Right atrium auricular region (tissue), 2 donors: ENCODE measurements around the gene ADGRG6. TPM values are rescaled to one million over a fixed set of nuclear protein-coding genes. Genes with fewer than 3 reads are reported as not detected.

Experiments
- DNase-seq: peaks from one replicate; pipeline ENCODE4 v3.0.0-alpha.2; 2019; ENCODE audit warnings: low spot score
- H3K27ac ChIP-seq, 2 donors: fragments of 200-600 bp; sonication (generic); 1 replicate in 1 of 2; 2 replicates in 1 of 2; pipeline ENCODE4 v1.5.1; 2016 to 2019
- H3K27me3 ChIP-seq, 2 donors: fragments of 200-600 bp; sonication (generic); one replicate each; pipeline versions ENCODE4 v1.5.1 to v1.6.0; 2017 to 2019
- H3K36me3 ChIP-seq: fragments of 200-600 bp; sonication (generic); one replicate; pipeline ENCODE4 v1.5.1; 2016
- H3K4me1 ChIP-seq, 2 donors: fragments of 200-600 bp; sonication (generic); one replicate each; pipeline versions ENCODE4 v1.5.1 to v1.6.0; 2017 to 2019
- H3K4me3 ChIP-seq, 2 donors: fragments of 200-600 bp; sonication (generic); 1 replicate in 1 of 2; 2 replicates in 1 of 2; pipeline ENCODE4 v1.5.1; 2017 to 2019; ENCODE audit warnings: mild to moderate bottlenecking in 1 of 2, moderate library complexity in 1 of 2
- H3K9me3 ChIP-seq, 2 donors: fragments of 200-600 bp; sonication (generic); one replicate each; pipeline ENCODE4 v1.5.1; 2019
- CTCF ChIP-seq, 2 donors: fragments of 200-600 bp; sonication (generic); IDR thresholded peaks; one replicate each; pipeline ENCODE4 v1.5.1; 2019; ENCODE audit warnings: antibody characterized with exemption in 2 of 2
- total RNA-seq, 2 donors: library from RNA; depleted of rRNA; stranded (reverse); fragments of >200 nt; gene quantifications; one replicate each; pipeline ENCODE4 v1.1.0, GENCODE V29; 2016

ADGRG6 gene
- total RNA-seq, 2 donors from 2014 or later = 9.2 to 20.6 TPM

GRCh38 chr6:142413111-142413510, 111.3 kb downstream of the ADGRG6 start:
- TF ChIP-seq CTCF (IDR thresholded peaks at IDR 0.05) = no peak
- Histone ChIP-seq H3K4me1 (no peaks in the 10 kb centered on the region), H3K27ac (no peak overlapping the region), H3K9me3 (no peaks in the 10 kb centered on the region), H3K27me3 (no peaks in the 10 kb centered on the region), H3K4me3 (no peak overlapping the region), H3K36me3 (no peaks in the 10 kb centered on the region)
- DNase-seq = no peak

GRCh38 chr6:142414462-142415250, 112.8 kb downstream of the ADGRG6 start:
- H3K4me1 ChIP-seq = no peaks in the 10 kb centered on the region
- no peak for TF ChIP-seq CTCF (IDR thresholded peaks at IDR 0.05)
- no peak overlapping the region for H3K27ac ChIP-seq
- DNase-seq = no peak
- H3K9me3 ChIP-seq = no peaks in the 10 kb centered on the region
- H3K27me3 ChIP-seq = no peaks in the 10 kb centered on the region
- no peaks in the 10 kb centered on the region for H3K36me3 ChIP-seq
- H3K4me3 ChIP-seq = no peak overlapping the region

GRCh38 chr6:142416179-142416578, 114.4 kb downstream of the ADGRG6 start:
- no peaks in the 10 kb centered on the region for H3K36me3 ChIP-seq
- TF ChIP-seq CTCF (IDR thresholded peaks at IDR 0.05) = no peak
- H3K27ac ChIP-seq = no peak overlapping the region
- H3K9me3 ChIP-seq = no peaks in the 10 kb centered on the region
- no peaks in the 10 kb centered on the region for H3K4me1 ChIP-seq
- H3K27me3 ChIP-seq = no peaks in the 10 kb centered on the region
- H3K4me3 ChIP-seq = no peak overlapping the region
- no peak for DNase-seq

- no peaks in the 10 kb centered on the region for H3K9me3 ChIP-seq
- H3K27me3 ChIP-seq = no peaks in the 10 kb centered on the region
- DNase-seq = no peak
- no peak overlapping the region for H3K27ac ChIP-seq
- no peak for TF ChIP-seq CTCF (IDR thresholded peaks at IDR 0.05)
- H3K4me1 ChIP-seq = no peaks in the 10 kb centered on the region
- no peak overlapping the region for H3K4me3 ChIP-seq
- H3K36me3 ChIP-seq = no peaks in the 10 kb centered on the region
Measured at GRCh38 chr6:142416686-142417085, 114.9 kb downstream of the ADGRG6 start.

GRCh38 chr6:142417331-142417750, 115.5 kb downstream of the ADGRG6 start:
- Histone ChIP-seq H3K27ac (no peak overlapping the region), H3K36me3 (no peaks in the 10 kb centered on the region), H3K27me3 (no peaks in the 10 kb centered on the region), H3K9me3 (no peaks in the 10 kb centered on the region), H3K4me1 (no peaks in the 10 kb centered on the region), H3K4me3 (no peak overlapping the region)
- TF ChIP-seq CTCF (IDR thresholded peaks at IDR 0.05) = no peak
- DNase-seq = no peak

GRCh38 chr6:142419071-142419470, 117.3 kb downstream of the ADGRG6 start:
- no peak overlapping the region for H3K4me3 ChIP-seq
- no peaks in the 10 kb centered on the region for H3K4me1 ChIP-seq
- DNase-seq = no peak
- no peaks in the 10 kb centered on the region for H3K27me3 ChIP-seq
- H3K9me3 ChIP-seq = no peaks in the 10 kb centered on the region
- H3K27ac ChIP-seq = no peak overlapping the region
- TF ChIP-seq CTCF (IDR thresholded peaks at IDR 0.05) = no peak
- H3K36me3 ChIP-seq = no peaks in the 10 kb centered on the region
